Raji (cell line): ENCODE measurements around the gene OR8H2.

Experiments
- POLR2A ChIP-seq: IDR thresholded peaks from 2 replicates; pipeline ENCODE4 v1.6.1; 2011; ENCODE audit warnings: low read depth, low read length, control low read depth; ENCODE audit not compliant: insufficient read depth

Gene OR8H2

DNA sequence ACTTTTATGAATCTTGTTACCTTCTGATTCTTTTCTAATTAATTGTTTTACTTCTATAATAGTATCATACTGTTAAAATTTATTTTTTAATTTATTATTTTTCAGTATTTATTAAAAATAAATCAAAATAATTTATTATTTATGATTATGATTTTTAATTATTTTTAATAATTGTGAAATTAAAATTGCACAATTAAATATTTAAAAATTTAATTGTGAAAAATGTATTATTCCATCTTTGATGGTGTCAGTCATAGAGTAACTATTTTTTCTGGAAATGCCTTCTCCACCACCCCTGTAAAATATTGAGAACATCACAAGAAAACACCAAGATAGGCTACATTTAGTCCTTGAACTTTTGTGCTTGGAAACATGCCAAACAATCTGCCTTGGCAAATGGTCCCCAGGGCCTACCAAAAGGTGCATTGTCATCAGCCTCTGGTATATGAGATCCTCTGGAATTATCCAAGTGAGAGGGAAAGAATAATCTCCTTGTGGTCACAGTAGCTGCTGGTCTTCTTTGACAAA lies at the start of gene OR8H2:
TSS of gene OR8H2 (plus strand) at position 478 of the 528 bp plus-strand sequence. CDS start 1,356 bp downstream, outside the sequence.
- TF ChIP-seq POLR2A, result no peak

- no peak for TF ChIP-seq POLR2A
Measured at GRCh38 chr11:56066980-56067379, 36.5 kb upstream of the OR8H2 start.

DNA sequence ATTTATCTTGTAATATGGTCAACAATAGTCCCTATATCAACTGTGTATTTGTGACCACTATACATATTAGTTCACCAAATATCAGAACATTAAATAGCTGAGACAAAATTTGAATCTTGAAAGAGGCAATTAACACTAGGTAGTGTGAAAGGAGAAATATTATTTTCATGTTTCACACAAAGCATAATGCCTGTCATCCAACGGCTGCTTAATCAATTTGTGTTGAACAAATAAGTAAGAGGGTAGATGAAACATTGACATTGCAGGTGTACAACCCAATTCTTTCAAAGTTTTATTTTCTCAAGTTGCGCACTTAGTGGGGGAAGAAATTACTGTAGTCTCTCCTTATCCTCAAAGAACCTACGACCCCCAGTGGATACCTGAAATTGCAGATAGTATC lies 13.8 kb upstream of the OR8H2 start:
- TF ChIP-seq POLR2A, result no peak

DNA sequence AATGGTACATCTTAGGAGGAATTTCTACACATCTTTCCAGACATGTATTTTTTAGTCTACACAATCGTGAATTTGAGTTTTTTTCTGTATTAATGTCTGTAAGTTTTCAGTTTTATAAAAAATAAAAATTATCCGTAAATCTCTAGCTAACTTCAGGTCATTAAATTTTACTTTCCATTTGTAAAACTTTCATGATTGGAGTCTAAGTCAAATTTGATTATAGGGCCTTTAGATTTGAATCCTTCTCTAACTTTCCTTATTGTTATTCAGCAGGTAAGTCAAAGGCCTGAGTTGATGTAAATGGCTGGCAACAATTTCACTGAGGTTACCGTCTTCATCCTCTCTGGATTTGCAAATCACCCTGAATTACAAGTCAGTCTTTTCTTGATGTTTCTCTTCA lies 10.5 kb upstream of the OR8H2 start, which contains the start of gene OR8I2:
TSS of gene OR8I2 (plus strand) at position 301 of the 400 bp plus-strand sequence. CDS start at position 301, 0 bp downstream.
- TF ChIP-seq POLR2A, result no peak

GRCh38 chr11:56122073-56122472 lies 18.6 kb downstream of the OR8H2 start, which contains the start of gene OR8H3:
Gene OR8H3, plus strand, starts transcription at chr11:56122373. Its CDS starts 0 bp downstream, at chr11:56122373.
- TF ChIP-seq POLR2A, result no peak

DNA sequence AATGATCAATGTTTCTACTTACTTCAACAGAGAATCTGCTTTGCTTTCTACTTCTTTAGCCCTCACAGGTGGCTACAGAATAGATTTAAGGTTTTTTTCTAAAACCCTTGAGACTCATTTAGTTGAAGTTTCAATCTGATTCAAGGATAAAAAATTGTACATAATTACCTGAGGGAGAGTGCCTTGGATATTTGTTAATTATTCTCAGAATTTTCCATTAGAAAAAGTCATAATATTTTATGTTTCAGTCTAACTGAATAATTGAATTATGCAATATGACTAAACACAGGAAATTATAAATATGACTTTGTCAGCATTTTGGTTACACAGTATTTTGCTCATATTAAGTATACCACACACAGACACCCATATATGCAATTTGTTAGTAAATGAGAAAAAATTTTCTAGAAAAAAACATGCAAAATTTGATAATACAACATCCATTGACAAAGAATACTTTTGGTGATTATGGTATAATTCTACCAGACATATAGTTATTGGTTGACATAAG lies 36.7 kb downstream of the OR8H2 start, which contains the start of gene OR8J3:
TSS of gene OR8J3 (minus strand) at position 51 of the 511 bp plus-strand sequence. CDS start 2,483 bp downstream, outside the sequence.
- TF ChIP-seq POLR2A, result no peak

GRCh38 chr11:56151376-56151775 lies 47.9 kb downstream of the OR8H2 start:
- no peak for TF ChIP-seq POLR2A

GRCh38 chr11:56152333-56152732 lies 48.8 kb downstream of the OR8H2 start:
- no peak for TF ChIP-seq POLR2A
